PC-9 (cell line): ENCODE results near the gene CAPN5. TPM values are rescaled to one million over a fixed set of nuclear protein-coding genes. Genes with fewer than 3 reads are reported as not detected.
A peak's percentile ranks its signal among the peaks of the same experiment; 100 is the strongest.

ENCODE experiments used
- BruUV-seq: library from RNA; stranded (reverse); fragments of 400-500 nt; replicated peaks from 2 replicates; lab custom pipeline; 2021; lab: Mats Ljungman, UMichigan
- CTCF ChIA-PET: fragments of 300-600 bp; sonication (Branson Sonifier 250); formaldehyde crosslinking; loops from one replicate; lab custom pipeline; 2022; ENCODE audit warnings: antibody characterized with exemption; lab: Charles Lee
- POLR2A ChIA-PET: fragments of 300-600 bp; sonication (Branson Sonifier 250); formaldehyde crosslinking; loops from one replicate; lab custom pipeline; 2022; ENCODE audit warnings: antibody characterized with exemption; ENCODE audit not compliant: unreplicated experiment; lab: Charles Lee
- DNase-seq, 2 experiments: peaks; one replicate each; pipeline versions ENCODE4 v3.0.0 to v3.0.0-alpha.2; 2015 to 2022; ENCODE audit warnings: mixed read lengths in 1 of 2
- H2AFZ ChIP-seq: fragments of 200-600 bp; sonication (generic); 2 replicates; pipeline ENCODE4 v1.8.1; 2017; ENCODE audit warnings: antibody characterized with exemption
- H3F3A ChIP-seq: fragments of 200-600 bp; sonication (generic); 2 replicates; pipeline ENCODE4 v1.8.1; 2017; ENCODE audit warnings: antibody characterized with exemption, mild to moderate bottlenecking, low read depth; ENCODE audit not compliant: insufficient read depth
- H3K27ac ChIP-seq: fragments of 200-600 bp; sonication (generic); 2 replicates; pipeline ENCODE4 v1.6.1; 2016; ENCODE audit warnings: mixed run types
- H3K27me3 ChIP-seq: fragments of 200-600 bp; sonication (generic); 2 replicates; pipeline ENCODE4 v1.6.1; 2016; ENCODE audit warnings: low read depth, mixed run types; ENCODE audit not compliant: insufficient read depth
- H3K36me3 ChIP-seq: fragments of 200-600 bp; sonication (generic); 2 replicates; pipeline ENCODE4 v1.6.1; 2016; ENCODE audit warnings: low read depth, mixed run types
- H3K4me1 ChIP-seq: fragments of 200-600 bp; sonication (generic); replicated peaks from 2 replicates; pipeline ENCODE4 v1.6.1; 2016; ENCODE audit warnings: mixed run types; ENCODE audit not compliant: insufficient read depth
- H3K4me2 ChIP-seq: fragments of 200-600 bp; sonication (generic); 2 replicates; pipeline ENCODE4 v1.6.1; 2017; ENCODE audit warnings: mixed run types
- H3K4me3 ChIP-seq: fragments of 200-600 bp; sonication (generic); 2 replicates; pipeline ENCODE4 v1.6.1; 2016; ENCODE audit warnings: mixed run types
- H3K79me2 ChIP-seq: fragments of 200-600 bp; sonication (generic); 2 replicates; pipeline ENCODE4 v1.6.1; 2017; ENCODE audit warnings: low read depth, mixed run types
- H3K9me2 ChIP-seq: fragments of 200-600 bp; sonication (generic); 2 replicates; pipeline ENCODE4 v1.8.1; 2017; ENCODE audit warnings: mild to moderate bottlenecking; ENCODE audit not compliant: insufficient read depth
- H3K9me3 ChIP-seq: fragments of 200-600 bp; sonication (generic); 2 replicates; pipeline ENCODE4 v1.8.1; 2016; ENCODE audit warnings: low read depth; ENCODE audit not compliant: insufficient read depth
- H4K20me1 ChIP-seq: fragments of 200-600 bp; sonication (generic); 2 replicates; pipeline ENCODE4 v1.8.1; 2017; ENCODE audit not compliant: insufficient read depth
- EZH2 ChIP-seq: fragments of 200-600 bp; sonication (generic); IDR thresholded peaks from 2 replicates; pipeline ENCODE4 v1.8.0; 2017; ENCODE audit warnings: antibody characterized with exemption, low read depth
- intact Hi-C: fragments of 100-400 bp; cut with micrococcal nuclease; formaldehyde crosslinking; loops from one replicate; pipeline ENCODE4 v1.10.0; 2022; ENCODE audit not compliant: unreplicated experiment
- total RNA-seq: library from RNA; stranded (reverse); gene quantifications from 2 replicates; pipeline ENCODE4 v1.2.3, GENCODE V29; 2021
- TF ChIP-seq, protein P1 (sequence below): fragments of 200-600 bp; sonication (generic); conservative IDR thresholded peaks from 2 replicates; pipeline ENCODE4 v1.6.1; 2017; ENCODE audit warnings: mixed run types, antibody characterized with exemption, mild to moderate bottlenecking, moderate library complexity

The CAPN5 gene
- total RNA-seq, 1 experiment from 2014 or later, result 9.9 TPM

- Histone ChIP-seq H3K79me2 (no peaks in the 10 kb centered on the region), H2AFZ (no peak overlapping the region), H3K4me3 (no peak overlapping the region), H3K9me3 (no peaks in the 10 kb centered on the region), H3F3A (no peaks in the 10 kb centered on the region), H3K4me2 (no peak overlapping the region), H3K27ac (no peak overlapping the region), H3K4me1 (peaks cover 8% of the 10 kb centered on the region; the same call in 1 of the 2 replicates), H3K36me3 (no peaks in the 10 kb centered on the region), H4K20me1 (no peaks in the 10 kb centered on the region), H3K27me3 (peaks cover 17% of the 10 kb centered on the region; the same call in 1 of the 2 replicates), H3K9me2 (no peaks in the 10 kb centered on the region)
- intact Hi-C loops, result loop anchor here (2.0 kb wide), 1 partner anchor 40 kb away; no protein-coding TSS in a partner anchor
- no peak for DNase-seq
- ChIA-PET POLR2A (no interaction called here), CTCF (no interaction called here)
- TF ChIP-seq EZH2, result no peak
- TF ChIP-seq, protein P1, sequence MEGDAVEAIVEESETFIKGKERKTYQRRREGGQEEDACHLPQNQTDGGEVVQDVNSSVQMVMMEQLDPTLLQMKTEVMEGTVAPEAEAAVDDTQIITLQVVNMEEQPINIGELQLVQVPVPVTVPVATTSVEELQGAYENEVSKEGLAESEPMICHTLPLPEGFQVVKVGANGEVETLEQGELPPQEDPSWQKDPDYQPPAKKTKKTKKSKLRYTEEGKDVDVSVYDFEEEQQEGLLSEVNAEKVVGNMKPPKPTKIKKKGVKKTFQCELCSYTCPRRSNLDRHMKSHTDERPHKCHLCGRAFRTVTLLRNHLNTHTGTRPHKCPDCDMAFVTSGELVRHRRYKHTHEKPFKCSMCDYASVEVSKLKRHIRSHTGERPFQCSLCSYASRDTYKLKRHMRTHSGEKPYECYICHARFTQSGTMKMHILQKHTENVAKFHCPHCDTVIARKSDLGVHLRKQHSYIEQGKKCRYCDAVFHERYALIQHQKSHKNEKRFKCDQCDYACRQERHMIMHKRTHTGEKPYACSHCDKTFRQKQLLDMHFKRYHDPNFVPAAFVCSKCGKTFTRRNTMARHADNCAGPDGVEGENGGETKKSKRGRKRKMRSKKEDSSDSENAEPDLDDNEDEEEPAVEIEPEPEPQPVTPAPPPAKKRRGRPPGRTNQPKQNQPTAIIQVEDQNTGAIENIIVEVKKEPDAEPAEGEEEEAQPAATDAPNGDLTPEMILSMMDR, result no peak
- BruUV-seq, result no TSS peak
These were observed 104.5 kb downstream of the CAPN5 start for GRCh38 chr11:77171254-77171653.

- ChIA-PET CTCF (no interaction called here), POLR2A (no interaction called here)
- H3K79me2 ChIP-seq, result no peaks in the 10 kb centered on the region
- H3K27me3 ChIP-seq, result peaks cover 9% of the 10 kb centered on the region; the same call in 1 of the 2 replicates
- H4K20me1 ChIP-seq, result no peaks in the 10 kb centered on the region
- H3K4me1 ChIP-seq, result peaks cover 8% of the 10 kb centered on the region; the same call in 1 of the 2 replicates
- no peak overlapping the region for H2AFZ ChIP-seq
- H3K4me3 ChIP-seq, result no peak overlapping the region
- TF ChIP-seq EZH2, result no peak
- TF ChIP-seq, protein P1, result no peak
- H3K36me3 ChIP-seq, result no peaks in the 10 kb centered on the region
- no peak overlapping the region for H3K4me2 ChIP-seq
- H3K27ac ChIP-seq, result no peak overlapping the region
- H3K9me2 ChIP-seq, result no peaks in the 10 kb centered on the region
- no peak for DNase-seq
- intact Hi-C loops, result loop anchor here (2.0 kb wide), 1 partner anchor 41 kb away; no protein-coding TSS in a partner anchor
- BruUV-seq, result no TSS peak
- no peaks in the 10 kb centered on the region for H3F3A ChIP-seq
- no peaks in the 10 kb centered on the region for H3K9me3 ChIP-seq
These were observed 105.3 kb downstream of the CAPN5 start for GRCh38 chr11:77171885-77172665.

GRCh38 chr11:77172666-77172982, 105.9 kb downstream of the CAPN5 start:
- no peaks in the 10 kb centered on the region for H4K20me1 ChIP-seq
- no peak overlapping the region for H2AFZ ChIP-seq
- CTCF ChIA-PET, result interaction anchor here (0.7 kb wide), 1 partner anchor 846 kb away, joined by 3 read pairs; no protein-coding TSS in a partner anchor
- intact Hi-C loops, result no loop called here
- no TSS peak for BruUV-seq
- no peak for TF ChIP-seq EZH2
- TF ChIP-seq, protein P1, result no peak
- H3K4me2 ChIP-seq, result no peak overlapping the region
- H3F3A ChIP-seq, result no peaks in the 10 kb centered on the region
- H3K36me3 ChIP-seq, result no peaks in the 10 kb centered on the region
- no peaks in the 10 kb centered on the region for H3K9me2 ChIP-seq
- H3K4me1 ChIP-seq, result peaks cover 8% of the 10 kb centered on the region; the same call in 1 of the 2 replicates
- no peak overlapping the region for H3K4me3 ChIP-seq
- H3K27me3 ChIP-seq, result peaks cover 4% of the 10 kb centered on the region; the same call in 1 of the 2 replicates
- H3K27ac ChIP-seq, result no peak overlapping the region
- DNase-seq, result peak in 1 of 2 experiments; percentile 45
- H3K79me2 ChIP-seq, result no peaks in the 10 kb centered on the region
- no peaks in the 10 kb centered on the region for H3K9me3 ChIP-seq
- POLR2A ChIA-PET, result no interaction called here
